A204.1 (cell line): ENCODE results near the gene RFX8.
"Not testable (repeated sequence)": the region's sequence is repeated elsewhere in the genome, so short reads cannot be mapped to it uniquely, and the experiment has no call there.

Source experiments
- FAIRE-seq: peaks from 2 replicates; lab custom pipeline; 2012; peaks lifted over from hg19 to GRCh38; lab: Jason Lieb, UNC

Gene RFX8

DNA sequence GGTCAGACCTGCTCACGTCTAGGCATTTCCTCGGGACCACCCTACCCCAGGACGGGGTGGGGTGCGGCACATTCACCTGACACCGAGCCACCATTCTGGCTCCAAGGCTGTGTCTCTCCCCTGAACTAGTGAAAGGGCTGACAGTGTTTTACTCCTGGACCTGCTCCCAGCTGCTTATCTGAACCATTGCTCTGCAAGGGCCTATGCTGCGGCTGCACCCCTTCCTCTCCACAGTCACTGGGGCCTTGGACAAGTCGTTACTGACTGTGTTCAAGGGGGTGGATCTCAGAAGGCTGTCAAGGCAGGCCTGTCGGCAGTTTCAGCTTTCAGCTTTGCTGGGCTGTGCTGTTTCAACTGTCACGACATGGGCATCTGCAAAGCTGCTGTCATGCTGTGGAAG lies 99.3 kb downstream of the RFX8 start:
- no peak for FAIRE-seq

DNA sequence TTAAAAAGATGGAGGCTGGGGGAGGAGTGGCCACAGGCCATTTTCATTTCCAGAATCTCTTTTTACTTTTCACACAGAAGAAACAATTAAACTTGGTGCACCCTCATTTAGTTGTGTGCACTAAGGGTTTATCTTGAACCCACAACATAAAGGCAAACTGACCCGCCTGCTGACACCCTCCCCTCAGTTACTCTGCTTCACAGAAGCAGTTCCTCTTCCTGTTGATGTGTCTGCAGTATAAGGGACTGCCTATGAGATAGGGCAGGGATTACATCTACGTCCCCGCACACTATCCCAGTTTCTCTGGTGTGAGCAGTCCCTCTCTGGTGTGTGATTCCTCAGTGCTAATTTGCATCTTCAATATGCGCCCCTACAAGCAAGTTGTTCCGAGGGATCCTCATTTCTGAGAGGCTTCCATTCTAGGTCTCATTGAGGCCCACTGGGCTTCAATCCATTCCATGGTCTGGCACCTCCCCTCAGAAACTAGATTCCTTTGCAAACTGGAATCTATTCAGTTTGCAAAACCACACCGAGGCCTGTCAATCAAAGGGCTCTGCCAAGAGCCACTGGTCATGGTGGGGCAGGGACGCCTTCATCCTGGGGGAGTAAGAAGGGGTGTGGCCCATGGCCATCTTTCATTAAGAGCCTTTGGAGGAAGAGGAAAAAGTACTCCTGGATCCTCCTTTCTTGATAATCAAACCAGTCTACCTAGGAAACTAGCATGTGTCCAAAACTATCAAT lies 99.9 kb downstream of the RFX8 start:
- no peak for FAIRE-seq

DNA sequence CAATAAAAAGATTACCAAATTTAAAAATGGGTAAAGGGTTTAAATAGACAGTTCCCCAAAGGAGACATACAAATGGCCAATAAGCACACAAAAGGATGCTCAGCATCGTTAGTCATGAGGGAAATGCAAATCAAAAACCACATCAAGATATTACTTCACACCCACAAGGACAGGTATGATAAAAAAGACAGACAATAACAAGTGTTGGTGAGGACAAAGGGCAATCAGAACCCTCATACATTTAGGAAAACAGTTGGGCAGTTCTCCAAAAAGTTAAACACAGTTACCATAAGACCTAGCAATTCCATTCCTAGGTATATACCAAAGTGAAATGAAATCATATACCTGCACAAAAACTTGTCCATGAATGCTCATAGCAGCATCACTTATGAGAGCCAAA lies 102.1 kb downstream of the RFX8 start:
- FAIRE-seq: no peak

DNA sequence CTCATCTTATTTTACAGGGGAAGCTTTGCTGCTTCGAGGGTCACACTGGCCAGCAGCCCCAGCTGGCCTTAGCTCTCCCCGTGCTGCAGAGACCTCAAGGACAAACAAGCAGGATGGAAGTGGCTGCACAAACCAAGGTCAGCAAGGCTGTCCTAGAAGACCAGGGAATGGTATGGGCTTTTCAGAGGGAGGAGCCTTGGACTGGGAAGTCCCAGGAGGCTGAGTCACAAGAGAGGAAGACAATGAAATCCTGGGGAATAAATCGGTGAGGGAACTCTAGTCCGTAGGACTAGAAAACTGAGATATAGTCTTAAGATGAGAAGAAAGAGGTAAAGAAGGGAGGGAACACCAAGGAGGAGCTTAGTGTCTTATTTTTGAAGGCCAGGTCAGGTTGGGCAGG lies 103.3 kb downstream of the RFX8 start:
- no peak for FAIRE-seq

DNA sequence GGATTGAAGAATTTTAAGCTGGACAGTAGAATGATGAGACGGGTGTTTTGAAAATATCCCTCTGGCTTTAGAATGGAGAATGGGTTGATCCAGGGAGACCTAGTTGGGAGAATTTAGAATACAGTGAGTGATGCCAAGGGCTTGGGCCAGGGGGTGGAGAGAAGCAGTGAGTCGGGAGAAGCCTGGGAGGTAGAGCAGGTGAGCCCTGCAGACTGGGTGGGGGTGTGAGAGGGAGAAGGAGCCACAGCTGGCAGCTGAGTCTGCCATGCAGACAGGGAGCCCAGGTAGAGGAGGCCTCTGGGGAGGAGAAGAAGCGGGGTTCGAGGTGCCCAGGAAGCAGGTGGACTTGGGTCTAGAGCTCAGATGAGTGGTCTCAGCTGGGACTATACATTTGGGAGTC lies 105.8 kb downstream of the RFX8 start:
- no peak for FAIRE-seq

DNA sequence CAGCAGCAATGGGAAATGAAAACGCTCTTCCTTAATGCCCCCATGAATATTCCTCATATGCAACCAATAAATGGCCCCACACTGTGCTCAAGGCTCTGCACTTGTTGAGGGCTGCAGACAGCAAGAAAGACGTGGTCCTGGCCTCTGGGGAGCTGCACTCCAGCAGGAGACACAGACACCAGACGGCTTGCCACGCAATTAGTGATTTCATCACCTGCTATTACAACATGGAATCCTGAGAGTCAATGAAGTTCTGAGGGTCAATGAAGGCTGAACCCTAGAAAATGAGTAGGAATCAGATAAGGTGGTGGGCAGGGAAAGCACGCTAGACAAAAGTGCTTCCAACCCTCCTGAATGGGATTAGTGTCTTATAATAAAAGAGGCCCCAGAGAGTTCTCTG lies 106.5 kb downstream of the RFX8 start:
- FAIRE-seq: no peak

DNA sequence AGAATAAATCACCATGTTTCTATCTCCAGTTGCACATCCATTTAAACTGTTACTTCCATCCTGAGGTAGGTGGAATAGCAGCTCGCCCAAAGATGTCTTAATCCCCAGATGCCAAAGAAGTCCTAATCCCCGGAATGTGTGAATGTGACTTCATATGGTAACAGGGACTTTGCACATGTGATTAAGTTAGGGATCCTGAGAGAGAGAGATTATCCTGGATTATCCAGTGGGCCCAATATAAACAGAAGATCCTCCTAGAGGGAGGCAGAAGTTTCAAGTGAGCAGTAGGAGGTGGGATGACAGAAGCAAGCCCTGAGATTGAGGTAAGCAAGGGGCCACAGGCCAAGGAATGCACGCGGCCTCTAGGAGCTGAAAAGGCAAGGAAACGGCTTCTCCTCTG lies 107.4 kb downstream of the RFX8 start:
- FAIRE-seq: no peak

DNA sequence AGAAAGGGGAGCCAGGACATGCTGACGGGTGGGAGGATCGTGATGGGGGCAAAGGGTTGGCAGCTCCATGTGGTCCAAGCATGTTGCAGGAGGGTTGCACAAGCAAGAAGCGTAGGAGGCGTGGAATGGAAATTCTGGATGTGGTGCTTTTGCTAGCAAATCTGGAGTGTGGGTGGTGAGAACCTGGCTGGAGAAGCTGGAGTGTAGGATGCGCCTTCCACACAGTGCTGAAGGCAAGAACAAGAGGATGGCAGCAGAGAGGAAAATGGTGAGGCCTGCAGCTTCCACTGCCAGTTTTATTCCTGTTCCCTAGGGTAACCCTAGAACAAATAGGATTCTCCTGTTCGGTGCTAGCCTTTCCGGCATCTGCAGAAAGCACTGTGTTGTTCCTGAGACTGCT lies 110.0 kb downstream of the RFX8 start:
- no peak for FAIRE-seq

DNA sequence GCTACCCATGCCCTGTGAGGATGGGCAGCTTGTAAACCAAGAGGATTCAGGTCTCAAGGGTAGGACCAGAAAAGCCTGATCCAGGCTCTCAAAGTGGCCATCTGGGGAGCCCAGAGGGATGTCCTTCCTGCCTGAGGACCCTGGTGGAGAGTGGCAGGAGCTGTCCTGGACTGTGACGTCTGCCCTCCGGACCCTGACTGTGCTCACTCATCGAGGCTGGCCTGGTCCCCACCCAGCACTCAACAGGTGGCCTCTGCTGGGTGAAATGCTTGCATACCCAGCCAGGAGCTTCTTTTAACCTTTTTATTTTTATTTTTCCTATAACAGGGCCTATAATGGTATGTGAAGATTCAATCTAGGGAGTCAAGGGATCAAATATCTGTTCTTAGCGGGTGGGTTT lies 112.1 kb downstream of the RFX8 start:
- no peak for FAIRE-seq

DNA sequence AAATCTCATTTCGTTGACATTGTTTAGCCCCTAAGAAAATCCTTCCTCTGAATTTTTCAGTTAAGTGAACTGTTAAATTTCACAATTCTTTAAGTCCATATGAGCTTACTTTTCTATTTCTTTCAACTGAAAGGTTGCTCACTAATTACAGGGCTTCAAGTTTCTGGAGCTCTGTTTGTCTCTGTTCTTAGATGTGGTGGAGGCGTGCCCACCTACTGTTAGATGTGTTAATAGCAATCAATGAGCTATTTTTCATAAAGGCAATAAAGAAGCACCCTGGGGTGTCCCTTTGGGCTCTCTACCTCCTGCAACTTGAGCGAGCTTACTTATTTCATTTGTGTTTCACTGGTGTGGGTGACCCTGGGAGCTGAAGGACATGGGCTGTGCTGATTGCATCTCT lies 112.6 kb downstream of the RFX8 start:
- no peak for FAIRE-seq

DNA sequence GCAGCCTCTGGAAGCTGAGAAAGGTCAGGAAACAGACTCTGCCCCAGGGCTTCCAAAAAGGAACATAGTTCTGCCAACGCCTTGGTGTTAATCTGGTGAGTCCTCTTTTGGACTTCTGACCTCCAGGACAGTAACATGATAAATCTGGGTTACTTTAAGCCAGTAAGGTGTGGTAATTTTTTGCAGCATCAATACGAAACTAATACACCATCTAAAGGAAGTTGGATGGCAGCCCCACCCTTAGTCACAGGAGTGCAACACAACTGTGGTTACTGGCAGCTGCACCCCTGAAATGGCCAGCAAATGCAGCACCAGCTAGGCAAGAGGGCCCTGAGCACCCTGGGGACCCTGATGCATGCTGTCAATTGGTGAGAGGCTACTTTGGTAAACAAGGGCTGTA lies 113.4 kb downstream of the RFX8 start:
- FAIRE-seq: no peak

DNA sequence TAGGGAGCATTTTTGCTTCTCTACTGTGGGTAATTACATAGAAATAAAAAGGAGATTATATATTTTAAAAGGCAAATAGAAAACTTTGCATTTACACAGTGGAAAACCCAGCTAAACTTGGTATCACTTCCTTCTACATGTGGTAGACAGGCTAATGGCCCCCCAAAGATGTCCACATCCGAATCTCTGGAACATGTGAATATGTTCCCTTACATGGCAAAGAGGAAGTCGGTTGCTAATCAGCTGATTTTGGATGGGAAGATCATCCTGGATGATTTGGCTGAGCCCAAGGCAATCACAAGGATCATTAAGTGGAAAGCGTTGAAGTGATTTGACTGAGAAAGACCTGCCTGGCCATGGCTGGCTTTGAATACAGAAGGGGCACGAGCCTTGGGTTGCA lies 113.8 kb downstream of the RFX8 start:
- FAIRE-seq: no peak

DNA sequence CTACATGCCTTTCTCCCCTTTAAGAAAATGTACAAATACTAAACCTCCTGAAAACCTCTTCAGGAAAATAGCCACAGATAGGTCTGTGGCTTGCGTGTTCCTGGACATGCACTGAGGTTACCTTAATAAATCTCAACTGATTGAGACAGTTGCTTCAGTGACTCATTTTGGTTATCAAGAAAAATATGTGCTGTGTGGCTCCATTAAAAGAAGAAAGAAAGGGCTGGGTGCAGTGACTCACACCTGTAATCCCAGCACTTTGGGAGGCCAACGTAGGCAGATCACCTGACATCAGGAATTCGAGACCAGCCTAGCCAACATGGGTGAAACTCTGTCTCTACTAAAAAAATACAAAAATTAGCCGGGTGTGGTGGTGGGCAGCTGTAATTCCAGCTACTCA lies 114.7 kb downstream of the RFX8 start:
- no peak for FAIRE-seq

DNA sequence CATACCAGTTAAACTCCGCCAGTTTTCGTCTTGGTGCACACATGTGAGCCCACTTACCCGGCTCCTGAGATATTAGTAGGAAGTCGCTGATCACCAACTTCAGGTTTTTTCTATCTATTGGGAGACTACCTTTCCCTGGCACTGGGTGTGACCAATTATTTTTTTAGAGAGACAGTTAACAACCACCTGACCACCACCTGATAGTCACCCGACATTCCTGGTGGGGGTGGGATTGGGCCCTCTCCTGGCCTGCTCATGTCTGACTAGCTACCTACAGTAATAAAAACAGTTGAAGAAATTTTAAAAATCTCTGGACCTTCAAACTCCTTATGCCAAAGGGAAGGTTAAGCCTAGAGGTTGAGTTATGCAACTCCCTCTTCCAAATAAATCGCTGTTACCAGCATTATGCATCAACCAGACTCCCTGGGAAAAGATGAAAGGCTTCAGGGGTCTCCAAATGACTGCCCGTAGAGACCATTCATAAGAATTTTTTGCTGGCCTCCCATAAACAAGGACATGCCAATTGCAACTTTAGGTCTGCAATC lies 115.4 kb downstream of the RFX8 start:
- no peak for FAIRE-seq

DNA sequence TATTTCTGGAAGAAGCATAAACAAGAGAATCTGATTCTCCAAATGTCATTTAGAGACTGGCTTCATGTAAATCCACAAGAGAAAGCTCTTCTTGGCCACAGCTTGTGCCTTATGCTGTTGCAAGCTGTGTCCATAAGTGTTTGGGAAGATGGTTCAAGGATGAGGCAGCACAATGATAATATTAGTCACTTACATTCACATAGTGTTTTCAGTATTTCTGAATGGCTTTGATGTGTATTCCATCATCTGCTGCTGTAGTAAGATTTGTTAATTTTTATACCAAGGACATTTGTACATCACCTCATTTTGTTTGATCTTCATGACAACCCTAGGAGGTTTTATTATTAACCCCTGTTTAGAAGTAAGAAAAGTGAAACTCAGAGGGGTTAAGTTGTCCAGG lies 117.5 kb downstream of the RFX8 start:
- no peak for FAIRE-seq

DNA sequence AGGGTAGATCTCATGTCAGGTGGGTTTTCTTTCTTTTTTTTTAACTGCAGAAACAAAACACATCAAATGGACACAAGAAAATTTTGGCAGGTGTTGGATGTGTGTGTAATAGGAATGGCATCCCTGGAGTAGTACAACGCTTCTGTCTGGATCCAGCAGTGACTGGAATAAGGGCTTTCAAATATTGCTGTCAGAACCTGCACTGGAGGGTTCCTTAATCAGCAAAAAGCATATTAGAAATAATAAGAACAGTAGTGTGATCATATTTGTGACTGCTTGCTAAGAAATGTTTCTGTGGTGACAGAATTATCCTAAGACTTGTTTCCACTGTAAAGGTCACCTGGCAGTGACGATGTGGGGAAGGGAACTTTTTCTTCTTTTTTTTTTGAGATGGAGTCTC lies 118.4 kb downstream of the RFX8 start:
- no peak for FAIRE-seq

DNA sequence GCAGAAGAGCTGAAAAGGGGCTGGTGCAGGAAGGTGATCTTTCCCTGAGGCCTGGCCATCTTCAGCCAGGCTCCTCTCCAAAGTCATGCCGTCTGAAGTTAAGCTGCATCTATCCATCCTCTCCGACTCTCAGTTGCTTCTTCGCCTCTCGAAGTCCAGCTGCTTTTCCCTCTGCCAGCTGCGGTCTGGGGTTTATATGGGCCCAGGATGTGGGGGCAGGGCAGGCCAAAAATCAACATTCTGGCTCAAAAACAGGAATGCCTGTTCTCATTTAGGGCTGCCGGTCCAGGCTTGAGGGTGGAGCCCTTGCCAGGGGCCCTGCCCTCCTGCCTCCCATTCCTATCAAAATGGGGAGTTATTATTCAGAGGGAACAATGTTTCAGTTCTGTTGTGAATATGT lies 118.9 kb downstream of the RFX8 start:
- no peak for FAIRE-seq

DNA sequence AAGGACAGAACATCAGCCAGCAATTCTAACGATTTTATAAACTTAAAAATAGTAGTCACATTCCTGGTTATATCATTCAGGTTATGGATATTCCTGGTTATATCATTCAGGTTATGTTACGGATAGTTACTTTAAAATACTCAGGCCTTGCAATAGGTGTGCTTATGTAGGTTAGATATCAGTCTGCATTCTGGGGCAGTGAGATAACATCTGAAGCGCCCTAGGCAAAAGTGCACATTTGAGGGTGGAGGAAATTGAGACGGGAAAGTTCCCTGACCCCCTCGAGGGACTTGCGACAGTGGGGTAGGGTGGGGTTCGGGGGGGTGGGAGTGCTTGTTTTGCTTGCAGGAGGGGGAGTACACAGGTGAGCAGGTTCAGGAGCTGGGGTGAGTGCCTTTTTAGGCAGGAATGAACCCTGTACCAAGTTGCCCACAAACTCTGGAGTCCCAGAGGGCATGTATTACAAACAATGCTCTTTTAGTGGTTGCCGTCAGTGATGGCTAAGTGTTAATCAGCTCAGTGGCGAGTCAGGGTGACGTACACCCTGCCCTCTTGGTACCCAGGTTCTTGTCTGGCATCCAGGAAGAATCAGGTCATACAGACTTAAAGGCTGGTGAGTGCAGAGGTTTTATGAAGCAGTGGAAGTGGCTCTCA lies 119.4 kb downstream of the RFX8 start:
- FAIRE-seq: no peak

DNA sequence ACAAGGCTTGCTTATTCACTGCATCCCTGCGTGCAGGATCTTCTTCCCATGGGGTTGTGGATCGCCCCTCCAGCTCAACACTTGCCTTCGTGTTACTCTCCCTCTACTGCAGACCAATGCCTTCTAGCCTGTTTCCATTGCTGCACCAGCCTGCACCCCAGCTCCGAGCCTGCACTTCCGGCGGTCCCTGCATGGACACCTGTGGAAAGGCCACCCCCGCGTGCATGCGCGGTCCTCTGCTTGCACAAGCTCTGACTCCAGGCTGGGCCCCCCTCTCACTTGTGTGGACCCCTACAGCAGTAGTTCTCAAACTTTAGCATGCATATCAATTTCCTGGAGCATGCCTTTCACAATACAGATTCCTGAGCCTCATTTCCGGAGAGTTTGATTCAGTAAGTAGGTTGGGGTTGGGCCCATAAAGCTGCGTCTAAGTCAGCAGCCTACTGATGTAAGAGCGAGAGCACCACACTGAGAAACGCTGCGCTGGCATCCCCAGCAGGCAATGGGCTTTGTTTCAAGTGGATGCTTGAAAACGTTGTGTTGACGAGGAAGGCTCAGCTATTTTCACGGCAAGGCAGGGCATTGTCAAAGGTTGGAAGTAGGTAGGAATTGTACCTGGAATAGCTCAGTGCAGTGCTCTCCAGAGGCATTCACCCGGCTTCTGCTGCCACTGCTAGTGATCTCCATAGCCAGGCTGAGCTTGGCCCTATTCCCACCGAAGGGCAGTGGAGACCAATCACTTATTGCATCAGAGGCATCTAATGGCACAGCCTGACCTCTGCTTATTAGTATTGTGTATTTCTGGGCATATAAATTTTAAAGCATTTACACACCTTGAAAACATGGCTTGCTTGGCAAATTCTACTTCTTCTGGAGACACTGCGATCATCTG lies 120.2 kb downstream of the RFX8 start:
- FAIRE-seq: no peak

DNA sequence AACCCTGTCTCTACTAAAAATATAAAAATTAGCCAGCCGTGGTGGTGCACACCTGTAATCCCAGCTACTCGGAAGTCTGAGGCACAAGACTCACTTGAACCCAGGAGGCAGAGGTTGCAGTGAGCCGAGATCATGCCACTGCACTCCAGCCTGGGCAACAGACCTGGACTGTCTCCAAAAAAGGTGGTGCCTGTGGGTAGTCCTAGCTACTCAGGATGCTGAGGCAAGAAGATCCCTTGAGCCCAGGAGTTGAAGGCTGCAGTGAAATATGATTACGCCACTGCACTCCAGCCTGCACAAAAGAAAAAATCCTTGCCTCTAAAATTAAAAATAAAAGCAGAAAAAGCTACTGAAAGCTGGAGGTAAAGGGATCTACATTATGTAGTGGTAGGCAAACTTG lies 122.3 kb downstream of the RFX8 start:
- not testable (repeated sequence) for FAIRE-seq

DNA sequence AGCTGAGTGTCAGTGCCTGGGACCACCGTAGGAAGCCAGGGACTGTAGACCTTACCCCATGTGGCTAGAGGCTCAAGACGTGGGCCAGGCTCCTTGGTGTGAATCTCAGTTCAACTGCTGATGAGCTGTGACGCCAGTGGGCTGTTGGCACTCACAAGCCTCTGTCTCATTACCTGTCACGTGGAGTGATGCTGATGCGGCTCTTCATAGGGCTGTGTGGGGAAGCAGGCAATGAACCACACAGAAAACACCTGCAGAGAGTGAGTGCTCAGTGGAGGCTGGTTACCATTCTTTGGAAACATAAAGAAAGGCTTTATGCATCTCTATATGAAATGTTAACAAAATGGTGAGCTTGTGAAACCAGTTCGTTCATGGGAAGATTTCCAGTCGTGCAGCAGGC lies 123.7 kb downstream of the RFX8 start:
- no peak for FAIRE-seq

DNA sequence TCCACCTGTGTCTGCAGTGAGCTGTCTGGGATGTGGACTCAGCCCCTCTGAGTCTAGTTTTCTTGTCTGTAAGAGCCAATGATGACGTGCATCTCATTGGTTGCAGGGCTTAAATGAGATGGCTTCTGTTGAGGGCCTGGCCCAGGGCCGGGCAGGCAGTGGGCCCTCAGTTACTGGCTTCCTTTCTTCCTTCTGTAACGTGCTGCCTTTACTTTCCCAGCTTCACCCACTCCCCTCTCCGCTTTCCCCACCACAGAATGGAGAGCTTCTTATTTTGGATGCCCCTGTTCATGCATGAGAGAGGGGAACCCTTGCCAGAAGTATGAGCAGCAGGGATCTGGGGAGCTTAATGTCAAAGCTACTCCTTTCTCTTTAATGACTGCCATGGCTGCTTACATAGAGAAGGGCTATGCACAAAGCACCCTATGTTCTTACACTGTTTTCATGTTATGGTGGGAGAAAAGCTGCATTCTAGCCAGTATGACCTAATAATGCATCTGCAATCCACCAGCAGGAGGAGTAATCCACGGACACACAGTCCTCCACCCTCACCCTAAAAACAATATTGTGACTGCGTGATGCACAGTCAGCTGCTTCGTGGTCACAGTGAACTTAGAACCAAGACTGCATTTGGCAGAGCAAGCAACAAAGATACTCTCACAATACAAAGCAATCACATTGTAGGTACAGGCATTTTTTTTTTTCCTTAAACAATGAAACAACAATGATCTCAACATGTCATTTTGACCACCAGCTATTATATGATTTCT lies 124.8 kb downstream of the RFX8 start:
- FAIRE-seq: no peak
